Lower leg skin (tissue), 4 donors: ENCODE results near the gene TGM5. TPM values are rescaled to one million over a fixed set of nuclear protein-coding genes. Genes with fewer than 3 reads are reported as not detected.

Source experiments
- DNase-seq, 2 donors: peaks; one replicate each; pipeline ENCODE4 v3.0.0-alpha.2; 2019; ENCODE audit warnings: low spot score in 2 of 2
- H3K4me3 ChIP-seq: fragments of 200-600 bp; sonication (generic); 2 replicates; pipeline ENCODE4 v1.5.1; 2017; ENCODE audit warnings: mild to moderate bottlenecking, low read depth; ENCODE audit not compliant: poor library complexity, severe bottlenecking
- POLR2A ChIP-seq, 2 donors: fragments of 450-650 bp; IDR thresholded peaks; one replicate each; pipeline ENCODE4 v1.6.1; 2016 to 2017; ENCODE audit warnings: antibody characterized with exemption in 2 of 2, mild to moderate bottlenecking in 1 of 2, moderate library complexity in 1 of 2
- WGBS, 2 donors: methylation state at CpG; one replicate each; pipeline ENCODE4 v1.1.5; 2018; 5-methylcytosine and 5-hydroxymethylcytosine counted together
- intact Hi-C: fragments of 100-400 bp; cut with DNase I; formaldehyde crosslinking; loops from one replicate; pipeline ENCODE4 v1.15.0; 2023; ENCODE audit warnings: low total_unique reads
- total RNA-seq, 4 donors: library from RNA; depleted of rRNA; stranded (reverse); fragments of >200 nt; gene quantifications; one replicate each; pipeline ENCODE4 v1.1.0, GENCODE V29; 2016
- TF ChIP-seq, protein P1 (sequence below), 3 donors: fragments of 450-650 bp; IDR thresholded peaks; one replicate each; pipeline ENCODE4 v1.5.1; 2016; ENCODE audit warnings: antibody characterized with exemption in 3 of 3, mild to moderate bottlenecking in 3 of 3, moderate library complexity in 2 of 3

Gene TGM5
- total RNA-seq, 4 donors from 2014 or later, result 72.5 to 121 (median 105) TPM

GRCh38 chr15:43285609-43286037 lies 18.9 kb upstream of the TGM5 start:
- intact Hi-C loops, result no loop called here
- TF ChIP-seq, protein P1, sequence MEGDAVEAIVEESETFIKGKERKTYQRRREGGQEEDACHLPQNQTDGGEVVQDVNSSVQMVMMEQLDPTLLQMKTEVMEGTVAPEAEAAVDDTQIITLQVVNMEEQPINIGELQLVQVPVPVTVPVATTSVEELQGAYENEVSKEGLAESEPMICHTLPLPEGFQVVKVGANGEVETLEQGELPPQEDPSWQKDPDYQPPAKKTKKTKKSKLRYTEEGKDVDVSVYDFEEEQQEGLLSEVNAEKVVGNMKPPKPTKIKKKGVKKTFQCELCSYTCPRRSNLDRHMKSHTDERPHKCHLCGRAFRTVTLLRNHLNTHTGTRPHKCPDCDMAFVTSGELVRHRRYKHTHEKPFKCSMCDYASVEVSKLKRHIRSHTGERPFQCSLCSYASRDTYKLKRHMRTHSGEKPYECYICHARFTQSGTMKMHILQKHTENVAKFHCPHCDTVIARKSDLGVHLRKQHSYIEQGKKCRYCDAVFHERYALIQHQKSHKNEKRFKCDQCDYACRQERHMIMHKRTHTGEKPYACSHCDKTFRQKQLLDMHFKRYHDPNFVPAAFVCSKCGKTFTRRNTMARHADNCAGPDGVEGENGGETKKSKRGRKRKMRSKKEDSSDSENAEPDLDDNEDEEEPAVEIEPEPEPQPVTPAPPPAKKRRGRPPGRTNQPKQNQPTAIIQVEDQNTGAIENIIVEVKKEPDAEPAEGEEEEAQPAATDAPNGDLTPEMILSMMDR (IDR thresholded peaks at IDR 0.05), result peak in 1 of 3 donors; percentile 75
- no peak for TF ChIP-seq POLR2A (IDR thresholded peaks at IDR 0.05)
- WGBS, 2 donors, result 12% methylated on average over 4 of the region's 4 CpGs
- peak in 1 of 2 donors; percentile 65 for DNase-seq
- no peak overlapping the region for H3K4me3 ChIP-seq

DNA sequence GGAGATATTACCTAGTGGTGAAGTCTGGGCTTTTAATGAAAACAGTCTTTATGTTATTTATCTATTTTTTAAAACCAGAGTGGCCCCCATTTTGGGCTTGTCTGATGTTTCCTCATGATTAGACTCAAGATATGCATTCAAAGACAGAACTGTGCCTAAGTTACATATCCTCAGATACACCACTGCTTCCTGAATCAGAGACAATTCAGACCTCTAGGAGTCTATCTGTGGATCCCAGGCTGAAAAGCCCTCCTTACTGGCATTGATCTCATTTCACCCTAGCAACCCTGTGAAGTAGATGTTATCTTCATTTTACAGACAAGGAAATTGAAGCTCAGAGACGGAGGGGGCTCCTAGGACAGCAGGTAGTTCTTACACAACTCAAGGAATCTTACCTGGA lies 16.8 kb upstream of the TGM5 start:
- WGBS, 2 donors, result 48 to 76% methylated on average over 1 of the region's 1 CpG
- DNase-seq, result no peak
- intact Hi-C loops, result loop anchor here (2.0 kb wide), 1 partner anchor 57 kb away; no protein-coding TSS in a partner anchor
- no peak overlapping the region for H3K4me3 ChIP-seq
- TF ChIP-seq, protein P1 (IDR thresholded peaks at IDR 0.05), result no peak
- no peak for TF ChIP-seq POLR2A (IDR thresholded peaks at IDR 0.05)

GRCh38 chr15:43281926-43282602 lies 15.3 kb upstream of the TGM5 start:
- H3K4me3 ChIP-seq, result no peak overlapping the region
- TF ChIP-seq, protein P1 (IDR thresholded peaks at IDR 0.05), result no peak
- no peak for DNase-seq
- 82 to 89% methylated on average over 12 of the region's 12 CpGs for WGBS, 2 donors
- intact Hi-C loops, result loop anchor here (2.0 kb wide), 1 partner anchor 55 kb away; no protein-coding TSS in a partner anchor

DNA sequence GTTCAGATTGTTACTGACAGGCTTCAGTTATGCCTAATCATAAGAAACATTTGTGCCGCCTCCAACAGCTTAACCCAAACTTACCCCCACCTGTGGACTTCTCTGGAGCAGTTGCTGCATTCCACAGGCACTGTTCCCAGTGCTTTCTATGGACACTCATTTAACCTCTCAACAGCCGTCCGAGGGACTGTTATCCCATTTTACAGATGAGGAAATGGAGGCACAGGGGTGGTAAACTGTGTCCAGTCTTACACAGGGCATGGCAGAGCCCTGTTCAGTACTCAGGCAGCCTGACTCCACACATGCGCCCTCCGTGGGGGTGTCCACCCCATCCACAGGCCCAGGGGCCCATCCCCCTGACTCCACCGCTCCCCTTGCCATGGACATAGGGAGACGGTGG lies 14.3 kb upstream of the TGM5 start:
- intact Hi-C loops, result no loop called here
- TF ChIP-seq POLR2A (IDR thresholded peaks at IDR 0.05), result no peak
- TF ChIP-seq, protein P1 (IDR thresholded peaks at IDR 0.05), result no peak
- no peak for DNase-seq
- 83 to 84% methylated on average over 7 of the region's 7 CpGs for WGBS, 2 donors
- no peak overlapping the region for H3K4me3 ChIP-seq

GRCh38 chr15:43279496-43279895 lies 12.8 kb upstream of the TGM5 start:
- intact Hi-C loops, result no loop called here
- no peak for TF ChIP-seq POLR2A (IDR thresholded peaks at IDR 0.05)
- TF ChIP-seq, protein P1 (IDR thresholded peaks at IDR 0.05), result no peak
- H3K4me3 ChIP-seq, result no peak overlapping the region
- WGBS, 2 donors, result 85 to 86% methylated on average over 6 to 7 of the region's 7 CpGs
- DNase-seq, result no peak

DNA sequence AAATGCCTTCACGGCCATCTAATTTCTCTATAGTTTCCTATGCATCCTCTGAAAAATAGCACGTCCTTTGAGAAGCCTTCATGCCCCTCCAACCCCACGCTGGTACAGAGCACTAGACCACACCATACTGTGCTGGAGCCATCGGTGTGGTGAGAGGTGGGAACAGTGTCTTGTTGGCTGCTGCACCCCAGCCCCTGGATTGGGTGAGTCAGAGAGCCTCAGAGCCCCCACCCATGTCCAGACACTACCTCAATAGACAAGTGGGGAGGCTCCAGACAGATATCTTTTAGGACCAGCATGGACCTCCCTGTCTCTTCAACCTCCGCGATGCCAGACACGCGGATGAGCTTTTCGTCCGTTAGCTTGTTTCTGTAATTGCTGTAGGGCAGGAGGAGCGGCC lies 12.1 kb upstream of the TGM5 start:
- DNase-seq, result peak in 1 of 2 donors; percentile 61
- intact Hi-C loops, result no loop called here
- no peak overlapping the region for H3K4me3 ChIP-seq
- 84 to 90% methylated on average over 11 of the region's 11 CpGs for WGBS, 2 donors
- TF ChIP-seq, protein P1 (IDR thresholded peaks at IDR 0.05), result no peak
- TF ChIP-seq POLR2A (IDR thresholded peaks at IDR 0.05), result no peak
